H9 (cell line): ENCODE results near the gene FCHO1. TPM values are rescaled to one million over a fixed set of nuclear protein-coding genes. Genes with fewer than 3 reads are reported as not detected.
"Not testable (repeated sequence)": the region's sequence is repeated elsewhere in the genome, so short reads cannot be mapped to it uniquely, and the experiment has no call there.

Source experiments
- DNase-seq: peaks from one replicate; pipeline ENCODE4 v3.0.0-alpha.2; 2017
- H2AFZ ChIP-seq: one replicate; pipeline ENCODE4 v1.6.1; 2013; ENCODE audit warnings: mild to moderate bottlenecking, low read length, control low read depth, moderate library complexity
- H2AK5ac ChIP-seq: 2 replicates; pipeline ENCODE4 v1.6.1; 2013; ENCODE audit warnings: low read length, control low read depth, mixed read lengths; ENCODE audit not compliant: insufficient read length
- H2BK120ac ChIP-seq: one replicate; pipeline ENCODE4 v1.6.1; 2013; ENCODE audit warnings: low read depth, mild to moderate bottlenecking, low read length, control low read depth, inconsistent platforms; ENCODE audit not compliant: poor library complexity, severe bottlenecking
- H2BK12ac ChIP-seq: 2 replicates; pipeline ENCODE4 v1.6.1; 2013; ENCODE audit warnings: low read length, control low read depth, mixed read lengths, low read depth; ENCODE audit not compliant: insufficient read length
- H2BK15ac ChIP-seq: 2 replicates; pipeline ENCODE4 v1.6.1; 2013; ENCODE audit warnings: low read depth, low read length, control low read depth
- H2BK20ac ChIP-seq: one replicate; pipeline ENCODE4 v1.6.1; 2013; ENCODE audit warnings: low read depth, mild to moderate bottlenecking, low read length, control low read depth, inconsistent platforms; ENCODE audit not compliant: poor library complexity, severe bottlenecking
- H2BK5ac ChIP-seq: 2 replicates; pipeline ENCODE4 v1.6.1; 2013; ENCODE audit warnings: low read length, control low read depth, mixed read lengths; ENCODE audit not compliant: insufficient read length
- H3K14ac ChIP-seq: 2 replicates; pipeline ENCODE4 v1.6.1; 2013; ENCODE audit warnings: low read length, control low read depth; ENCODE audit not compliant: insufficient read depth
- H3K18ac ChIP-seq: 2 replicates; pipeline ENCODE4 v1.6.1; 2013; ENCODE audit warnings: low read depth, mild to moderate bottlenecking, mixed read lengths, low read length, control low read depth; ENCODE audit not compliant: insufficient read length
- H3K23ac ChIP-seq: 2 replicates; pipeline ENCODE4 v1.6.1; 2013; ENCODE audit warnings: low read length, control low read depth, mixed read lengths, low read depth; ENCODE audit not compliant: insufficient read length
- H3K23me2 ChIP-seq: 2 replicates; pipeline ENCODE4 v1.6.1; 2013; ENCODE audit warnings: low read depth, mild to moderate bottlenecking, mixed read lengths, low read length, control low read depth; ENCODE audit not compliant: insufficient read length, poor library complexity, severe bottlenecking
- H3K27ac ChIP-seq: 2 replicates; pipeline ENCODE4 v1.5.1; 2013; ENCODE audit warnings: low read length, control low read depth, mixed read lengths, low read depth; ENCODE audit not compliant: insufficient read length
- H3K27me3 ChIP-seq: 2 replicates; pipeline ENCODE4 v1.6.1; 2013; ENCODE audit warnings: low read length, control low read depth, inconsistent platforms; ENCODE audit not compliant: insufficient read depth
- H3K4ac ChIP-seq: 2 replicates; pipeline ENCODE4 v1.6.1; 2013; ENCODE audit warnings: low read depth, mild to moderate bottlenecking, control low read depth, inconsistent platforms, low read length, moderate library complexity
- H3K4me1 ChIP-seq: 2 replicates; pipeline ENCODE4 v1.6.1; 2013; ENCODE audit warnings: low read length, control low read depth, inconsistent platforms; ENCODE audit not compliant: insufficient read depth
- H3K4me2 ChIP-seq: 2 replicates; pipeline ENCODE4 v1.6.1; 2013; ENCODE audit warnings: low read length, control low read depth, mixed read lengths; ENCODE audit not compliant: insufficient read length, insufficient read depth
- H3K56ac ChIP-seq: 2 replicates; pipeline ENCODE4 v1.6.1; 2013; ENCODE audit warnings: low read depth, mild to moderate bottlenecking, mixed read lengths, low read length, control low read depth; ENCODE audit not compliant: insufficient read length
- H3K79me1 ChIP-seq: 2 replicates; pipeline ENCODE4 v1.6.1; 2013; ENCODE audit warnings: low read depth, mild to moderate bottlenecking, moderate library complexity, low read length, control low read depth, inconsistent platforms; ENCODE audit not compliant: insufficient read depth, poor library complexity, severe bottlenecking
- H3K79me2 ChIP-seq: 2 replicates; pipeline ENCODE4 v1.6.1; 2013; ENCODE audit warnings: low read length, control low read depth, inconsistent platforms; ENCODE audit not compliant: insufficient read depth
- H3K9ac ChIP-seq: 2 replicates; pipeline ENCODE4 v1.6.1; 2013; ENCODE audit warnings: low read length, control low read depth, mixed read lengths; ENCODE audit not compliant: insufficient read length; ENCODE audit errors: extremely low read depth
- H3K9me3 ChIP-seq: one replicate; pipeline ENCODE4 v1.6.1; 2013; ENCODE audit warnings: low read depth, low read length, inconsistent platforms; ENCODE audit not compliant: control insufficient read depth
- H3T11ph ChIP-seq: one replicate; pipeline ENCODE4 v1.6.1; 2013; ENCODE audit warnings: mild to moderate bottlenecking, low read length, control low read depth, inconsistent platforms
- H4K20me1 ChIP-seq: one replicate; pipeline ENCODE4 v1.6.1; 2013; ENCODE audit not compliant: control insufficient read depth, insufficient read length, insufficient read depth
- H4K5ac ChIP-seq: 2 replicates; pipeline ENCODE4 v1.6.1; 2013; ENCODE audit warnings: low read depth, mild to moderate bottlenecking, mixed read lengths, low read length, control low read depth; ENCODE audit not compliant: insufficient read length
- H4K8ac ChIP-seq: replicated peaks from 2 replicates; pipeline ENCODE4 v1.6.1; 2013; ENCODE audit warnings: low read length, control low read depth, mixed read lengths, low read depth; ENCODE audit not compliant: insufficient read length
- H4K91ac ChIP-seq: 2 replicates; pipeline ENCODE4 v1.6.1; 2013; ENCODE audit warnings: low read depth, mild to moderate bottlenecking, moderate library complexity, mixed read lengths, low read length, control low read depth; ENCODE audit not compliant: insufficient read length
- H3K27ac Mint-ChIP-seq, 3 experiments: 2 replicates in 2 of 3; 3 replicates in 1 of 3; pipeline ENCODE4 v1.8.0; 2020 to 2021; ENCODE audit warnings: mixed read lengths in 3 of 3, mild to moderate bottlenecking in 1 of 3, moderate library complexity in 1 of 3
- H3K27me3 Mint-ChIP-seq: 2 replicates; pipeline ENCODE4 v1.8.0; 2021; ENCODE audit warnings: low read depth, mild to moderate bottlenecking, moderate library complexity, mixed read lengths
- H3K36me3 Mint-ChIP-seq, 3 experiments: 2 replicates in 2 of 3; 3 replicates in 1 of 3; pipeline ENCODE4 v1.8.0; 2020 to 2021; ENCODE audit warnings: low read depth in 3 of 3, mixed read lengths in 3 of 3; ENCODE audit not compliant: insufficient read depth in 1 of 3
- H3K4me1 Mint-ChIP-seq, 2 experiments: 2 replicates each; pipeline ENCODE4 v1.8.0; 2020; ENCODE audit warnings: mixed read lengths in 2 of 2
- H3K4me3 Mint-ChIP-seq, 2 experiments: 2 replicates in 1 of 2; 3 replicates in 1 of 2; pipeline ENCODE4 v1.8.0; 2020 to 2021; ENCODE audit warnings: mild to moderate bottlenecking in 2 of 2, mixed read lengths in 2 of 2, moderate library complexity in 1 of 2
- H3K9me3 Mint-ChIP-seq, 2 experiments: 2 replicates in 1 of 2; 3 replicates in 1 of 2; pipeline ENCODE4 v1.8.0; 2020; ENCODE audit warnings: mild to moderate bottlenecking in 2 of 2, mixed read lengths in 2 of 2, moderate library complexity in 1 of 2
- WGBS: extraction: QIAGEN DNeasy Blood & Tissue Kit; methylation state at CpG from one replicate; pipeline ENCODE4 v1.1.7; 2013; ENCODE audit warnings: missing lambda C conversion rate, low lambda C conversion rate, mixed read lengths; ENCODE audit not compliant: insufficient read length; ENCODE audit errors: extremely low coverage; 5-methylcytosine and 5-hydroxymethylcytosine counted together
- total RNA-seq: library from RNA; stranded (reverse); gene quantifications from 2 replicates; pipeline ENCODE4 v1.2.1, GENCODE V29; 2021
- TF ChIP-seq, protein P1 (sequence below): fragments of 200-600 bp; sonication (generic); conservative IDR thresholded peaks from 3 replicates; pipeline ENCODE4 v1.8.0; 2021; ENCODE audit warnings: antibody characterized with exemption, mild to moderate bottlenecking

Gene FCHO1
- total RNA-seq, 1 experiment from 2014 or later: 13.1 TPM

DNA sequence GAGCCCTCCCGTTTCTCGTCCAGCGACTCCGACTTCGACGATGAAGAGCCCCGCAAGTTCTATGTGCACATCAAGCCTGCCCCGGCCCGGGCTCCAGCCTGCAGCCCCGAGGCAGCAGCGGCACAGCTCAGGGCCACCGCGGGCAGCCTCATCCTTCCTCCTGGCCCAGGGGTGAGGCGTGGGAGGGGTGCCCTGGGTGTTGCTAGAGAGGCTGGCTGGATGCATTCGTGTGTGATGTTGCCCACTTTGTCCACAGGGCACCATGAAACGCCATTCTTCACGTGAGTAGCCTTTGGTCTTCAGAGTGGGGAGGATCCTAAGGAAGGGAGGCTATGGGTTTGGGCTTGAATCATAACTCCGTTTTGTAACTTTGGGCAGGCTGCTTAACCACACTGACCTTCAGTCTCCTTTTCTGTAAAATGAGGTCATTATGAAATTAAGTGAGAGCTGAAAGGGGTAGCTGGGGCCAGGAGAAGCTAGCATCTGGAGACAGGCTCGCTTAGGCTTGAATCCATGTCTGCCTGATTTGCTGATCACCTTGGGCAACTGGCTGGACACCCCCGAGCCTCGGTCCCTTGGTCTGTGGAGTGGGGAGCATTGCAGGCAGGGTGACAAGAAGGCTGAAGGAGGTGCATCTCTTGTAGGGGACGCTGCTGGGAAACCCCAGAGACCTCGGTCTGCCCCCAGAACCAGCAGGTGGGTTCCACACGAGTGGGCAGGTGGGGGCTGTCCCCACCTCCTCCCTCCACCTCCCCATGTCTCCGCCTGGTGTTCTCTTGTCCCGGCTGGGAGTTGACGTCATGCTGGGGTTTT, 24.9 kb downstream of the FCHO1 start:
- Histone ChIP-seq H2BK5ac (no peak overlapping the region), H2BK12ac (no peak overlapping the region), H3K56ac (no peak overlapping the region), H2BK20ac (no peak overlapping the region), H2BK120ac (no peak overlapping the region), H3K18ac (no peak overlapping the region), H3K4me2 (no peak overlapping the region), H3K79me2 (no peaks in the 10 kb centered on the region), H3K4me1 (no peaks in the 10 kb centered on the region), H3K27me3 (no peaks in the 10 kb centered on the region), H4K8ac (no peak overlapping the region), H3K79me1 (no peaks in the 10 kb centered on the region), H4K5ac (no peak overlapping the region), H2BK15ac (no peak overlapping the region), H3T11ph (no peak overlapping the region), H3K4ac (no peak overlapping the region), H4K20me1 (peaks cover 2% of the 10 kb centered on the region), H3K9me3 (no peaks in the 10 kb centered on the region), H2AK5ac (no peak overlapping the region), H3K23me2 (peaks cover 13% of the 10 kb centered on the region), H3K9ac (no peak overlapping the region), H4K91ac (no peak overlapping the region), H2AFZ (no peak overlapping the region), H3K23ac (no peak overlapping the region), H3K27ac (no peak overlapping the region), H3K14ac (no peak overlapping the region)
- Mint-ChIP-seq H3K27me3 (0 out of 2 replicates have a peak, but pooled peaks cover 2% of the 10 kb centered on the region), H3K4me1 (peaks cover 13 to 23% of the 10 kb centered on the region in 2 experiments), H3K9me3 (peaks cover 0 to 2% of the 10 kb centered on the region in 2 experiments; a peak in 1 of 5 replicates), H3K27ac (peak overlapping the region in 2 of 3 experiments; percentile 20 to 32; a peak in 2 of 7 replicates), H3K36me3 (peaks cover 2 to 8% (median 8%) of the 10 kb centered on the region in 3 experiments; a peak in 6 of 7 replicates), H3K4me3 (no peak overlapping the region; a peak in 1 of 5 replicates)
- DNase-seq: no peak
- WGBS: no CpG with 5 or more reads among the region's 27 CpGs
- TF ChIP-seq, protein P1, sequence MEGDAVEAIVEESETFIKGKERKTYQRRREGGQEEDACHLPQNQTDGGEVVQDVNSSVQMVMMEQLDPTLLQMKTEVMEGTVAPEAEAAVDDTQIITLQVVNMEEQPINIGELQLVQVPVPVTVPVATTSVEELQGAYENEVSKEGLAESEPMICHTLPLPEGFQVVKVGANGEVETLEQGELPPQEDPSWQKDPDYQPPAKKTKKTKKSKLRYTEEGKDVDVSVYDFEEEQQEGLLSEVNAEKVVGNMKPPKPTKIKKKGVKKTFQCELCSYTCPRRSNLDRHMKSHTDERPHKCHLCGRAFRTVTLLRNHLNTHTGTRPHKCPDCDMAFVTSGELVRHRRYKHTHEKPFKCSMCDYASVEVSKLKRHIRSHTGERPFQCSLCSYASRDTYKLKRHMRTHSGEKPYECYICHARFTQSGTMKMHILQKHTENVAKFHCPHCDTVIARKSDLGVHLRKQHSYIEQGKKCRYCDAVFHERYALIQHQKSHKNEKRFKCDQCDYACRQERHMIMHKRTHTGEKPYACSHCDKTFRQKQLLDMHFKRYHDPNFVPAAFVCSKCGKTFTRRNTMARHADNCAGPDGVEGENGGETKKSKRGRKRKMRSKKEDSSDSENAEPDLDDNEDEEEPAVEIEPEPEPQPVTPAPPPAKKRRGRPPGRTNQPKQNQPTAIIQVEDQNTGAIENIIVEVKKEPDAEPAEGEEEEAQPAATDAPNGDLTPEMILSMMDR: no peak

DNA sequence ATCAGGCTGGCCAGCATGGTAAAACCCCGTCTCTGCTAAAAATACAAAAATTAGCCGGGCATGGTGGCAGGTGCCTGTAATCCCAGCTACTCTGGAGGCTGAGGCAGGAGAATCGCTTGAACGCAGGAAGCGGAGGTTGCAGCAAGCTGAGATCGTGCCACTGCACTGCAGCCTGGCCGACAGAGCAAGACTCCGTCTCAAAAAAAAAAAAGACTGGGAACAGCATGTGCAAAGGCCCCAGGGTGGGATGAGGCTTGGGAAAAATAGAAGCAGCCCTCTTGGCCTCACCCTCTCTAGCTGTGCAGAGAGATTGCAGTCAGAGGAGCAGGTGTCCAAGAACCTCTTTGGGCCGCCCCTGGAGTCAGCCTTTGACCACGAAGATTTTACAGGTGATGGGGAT, 26.6 kb downstream of the FCHO1 start:
- H3K9me3 Mint-ChIP-seq, H3K9ac ChIP-seq, H2BK12ac ChIP-seq, H3K23ac ChIP-seq, H2BK20ac ChIP-seq, H3K9me3 ChIP-seq, H3K4ac ChIP-seq, H2AFZ ChIP-seq, H4K20me1 ChIP-seq, H3K27ac ChIP-seq, H2BK120ac ChIP-seq, H2BK15ac ChIP-seq, H4K5ac ChIP-seq, H3K56ac ChIP-seq, H3K79me2 ChIP-seq, H3K14ac ChIP-seq, H4K8ac ChIP-seq, H3K79me1 ChIP-seq, H4K91ac ChIP-seq, H3T11ph ChIP-seq, H2AK5ac ChIP-seq, H3K4me2 ChIP-seq, H3K4me1 ChIP-seq, H3K36me3 Mint-ChIP-seq, H2BK5ac ChIP-seq, H3K27me3 ChIP-seq, DNase-seq, H3K27me3 Mint-ChIP-seq, H3K18ac ChIP-seq: not testable (repeated sequence)
- WGBS: no CpG with 5 or more reads among the region's 10 CpGs
- H3K23me2 ChIP-seq: peaks cover 13% of the 10 kb centered on the region
- peaks cover 13 to 23% of the 10 kb centered on the region in 2 experiments for H3K4me1 Mint-ChIP-seq
- peak overlapping the region; percentile 64 to 84; a peak in 4 of 5 replicates for H3K4me3 Mint-ChIP-seq
- H3K27ac Mint-ChIP-seq: peak overlapping the region in 1 of 3 experiments; percentile 18; a peak in 1 of 7 replicates
